Transverse colon (tissue), 4 donors: ENCODE measurements around the gene TTYH3. TPM values are rescaled to one million over a fixed set of nuclear protein-coding genes. Genes with fewer than 3 reads are reported as not detected.
"Not testable (repeated sequence)": the region's sequence is repeated elsewhere in the genome, so short reads cannot be mapped to it uniquely, and the experiment has no call there.

Source experiments
- DNase-seq: peaks from one replicate; pipeline ENCODE4 v3.0.0-alpha.2; 2019
- H3K27ac ChIP-seq, 4 donors: fragments of 200-600 bp; sonication (generic); 2 replicates each; pipeline ENCODE4 v1.5.1; 2016 to 2018; ENCODE audit warnings: inconsistent platforms in 4 of 4
- H3K27me3 ChIP-seq: fragments of 200-600 bp; sonication (generic); 2 replicates; pipeline ENCODE4 v1.5.1; 2017; ENCODE audit warnings: inconsistent platforms
- H3K36me3 ChIP-seq, 4 donors: fragments of 200-600 bp; sonication (generic); 2 replicates each; pipeline ENCODE4 v1.5.1; 2017 to 2019; ENCODE audit warnings: inconsistent platforms in 4 of 4
- H3K4me1 ChIP-seq, 4 donors: fragments of 200-600 bp; sonication (generic); 2 replicates each; pipeline ENCODE4 v1.5.1; 2017 to 2020; ENCODE audit warnings: inconsistent platforms in 4 of 4
- H3K4me3 ChIP-seq, 4 donors: fragments of 200-600 bp; sonication (generic); 1 replicate in 1 of 4; 2 replicates in 3 of 4; pipeline versions ENCODE4 v1.5.1 to v1.6.1; 2017 to 2019; ENCODE audit warnings: inconsistent platforms in 4 of 4
- H3K9me3 ChIP-seq, 2 donors: fragments of 200-600 bp; sonication (generic); 2 replicates each; pipeline ENCODE4 v1.5.1; 2017 to 2019; ENCODE audit warnings: inconsistent platforms in 2 of 2
- EP300 ChIP-seq: sonication (generic); formaldehyde crosslinking; IDR thresholded peaks from one replicate; pipeline ENCODE4 v1.6.1; 2017; ENCODE audit warnings: antibody characterized with exemption, low read depth
- POLR2A ChIP-seq: fragments of 450-650 bp; IDR thresholded peaks from one replicate; pipeline ENCODE4 v1.6.1; 2016; ENCODE audit warnings: antibody characterized with exemption, mild to moderate bottlenecking, moderate library complexity
- POLR2AphosphoS5 ChIP-seq, 3 donors: sonication (generic); formaldehyde crosslinking; IDR thresholded peaks; one replicate each; pipeline ENCODE4 v1.6.1; 2016; ENCODE audit warnings: antibody characterized with exemption in 3 of 3
- WGBS, 2 donors: methylation state at CpG; one replicate each; pipeline ENCODE4 v1.1.5; 2018; ENCODE audit warnings: low coverage in 1 of 2; 5-methylcytosine and 5-hydroxymethylcytosine counted together
- in situ Hi-C, 4 donors: fragments of 200-750 bp; cut with MboI; loops; one replicate each; pipeline versions ENCODE4 v1.15.0 to v1.15.1; 2017; ENCODE audit warnings: low sequenced_read_pairs in 3 of 4, low pct_ligation_motif_present in 1 of 4, low pct_unique_long_range_greater_than_20kb in 1 of 4
- intact Hi-C: fragments of 100-400 bp; cut with DNase I; formaldehyde crosslinking; loops from one replicate; pipeline ENCODE4 v1.15.1; 2023; ENCODE audit warnings: low total_unique reads
- total RNA-seq, 4 donors: library from RNA; depleted of rRNA; stranded (reverse); fragments of >200 nt; gene quantifications; one replicate each; pipeline ENCODE4 v1.1.0, GENCODE V29; 2016
- TF ChIP-seq, protein P1 (sequence below), 5 experiments: fragments of 200-600 bp in 3 of 5; fragments of 450-650 bp in 2 of 5; sonication (generic) in 3 of 5; IDR thresholded peaks; 1 replicate in 2 of 5; 2 replicates in 3 of 5; pipeline ENCODE4 v1.5.1; 2016 to 2017; ENCODE audit warnings: antibody characterized with exemption in 5 of 5, inconsistent platforms in 3 of 5, mild to moderate bottlenecking in 2 of 5, moderate library complexity in 1 of 5

The TTYH3 gene
- total RNA-seq, 4 donors from 2014 or later = 11.2 to 43.6 (median 23.0) TPM

DNA sequence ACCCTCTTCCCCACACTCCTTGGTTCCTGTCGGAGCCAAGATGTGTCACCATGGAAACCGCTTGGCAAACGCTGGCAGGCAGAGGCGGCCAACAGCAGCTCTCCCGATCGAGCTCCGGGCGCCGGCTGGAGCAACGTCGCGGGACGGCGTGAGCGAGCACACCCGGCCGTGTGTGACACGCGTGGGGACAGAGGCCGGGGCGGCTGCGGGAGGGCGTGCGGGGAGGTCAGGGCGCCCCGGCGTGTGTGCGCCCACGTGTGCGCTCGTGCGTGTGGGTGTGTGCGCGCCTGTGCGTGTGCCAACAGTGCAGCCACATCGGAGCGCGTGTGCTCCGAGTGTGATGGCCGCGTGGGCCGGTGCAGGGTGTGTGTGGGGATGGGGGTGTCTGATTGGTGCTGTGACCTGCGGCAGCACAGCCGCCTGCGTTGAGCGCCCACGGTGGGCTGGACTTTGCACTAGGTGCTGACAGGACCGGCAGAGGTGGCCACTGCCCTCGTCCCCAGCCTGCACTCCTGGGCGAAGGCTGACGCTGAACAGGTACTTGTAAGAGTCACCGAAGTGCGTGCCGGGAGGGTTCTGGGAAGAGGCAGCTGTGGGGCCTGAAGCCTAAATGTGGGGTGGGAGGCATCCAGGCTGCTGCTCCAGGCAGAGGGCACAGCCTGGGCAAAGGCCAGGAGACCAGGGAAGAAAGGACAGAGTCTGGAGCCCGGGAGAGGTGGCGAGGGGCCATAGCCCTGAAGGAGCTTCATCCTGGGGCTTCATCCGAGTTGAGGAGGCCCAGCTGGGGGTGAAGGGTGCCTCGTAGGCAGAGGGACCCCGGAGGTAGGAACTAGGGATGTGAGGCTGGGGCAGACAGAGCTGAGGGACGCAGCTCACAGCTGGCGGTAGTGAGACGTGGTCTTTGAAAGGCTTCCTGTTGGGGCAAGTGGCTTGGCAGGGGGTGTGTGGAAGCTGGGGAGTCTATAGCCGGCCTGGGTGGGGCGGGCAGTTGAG, 47.6 kb downstream of the TTYH3 start:
- TF ChIP-seq POLR2AphosphoS5 (IDR thresholded peaks at IDR 0.05) = peak in 1 of 3 donors; percentile 20
- H3K4me1 ChIP-seq, H3K27ac ChIP-seq, H3K9me3 ChIP-seq, intact Hi-C loops, H3K36me3 ChIP-seq, DNase-seq, H3K4me3 ChIP-seq: not testable (repeated sequence)
- in situ Hi-C loops = loop anchor here in 3 of 4 donors (25.0 kb wide), 2 partner anchors 192 to 217 kb away; partner anchors contain the start of gene GRIFIN (in 1 of the 3)
- H3K27me3 ChIP-seq = peaks cover 38% of the 10 kb centered on the region
- 59 to 68% methylated on average over 5 to 58 of the region's 64 CpGs for WGBS, 2 donors

DNA sequence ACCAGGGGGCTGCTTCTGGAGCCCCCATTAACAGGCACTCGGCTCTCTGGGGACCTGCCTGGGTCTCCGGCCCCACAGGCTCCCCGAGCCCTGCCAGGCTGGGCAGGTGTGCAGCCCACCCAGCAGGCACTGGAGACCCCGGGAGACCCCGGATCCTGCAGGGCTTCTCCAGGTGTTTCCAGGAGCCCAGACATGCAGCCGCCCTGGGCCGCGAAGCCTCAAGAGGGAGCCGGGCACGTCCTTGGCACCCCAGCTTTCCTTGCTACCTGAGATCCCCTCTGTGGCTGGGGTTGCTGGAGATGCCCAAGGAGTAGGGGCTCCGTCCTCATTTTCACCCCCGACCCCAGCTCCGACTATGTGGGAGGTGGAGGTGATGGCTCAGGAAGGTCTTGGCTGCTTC, 48.5 kb downstream of the TTYH3 start:
- Histone ChIP-seq H3K4me1 (peaks cover 0 to 6% (median 0%) of the 10 kb centered on the region in 4 donors), H3K9me3 (no peaks in the 10 kb centered on the region), H3K4me3 (no peak overlapping the region), H3K27ac (no peak overlapping the region), H3K27me3 (peaks cover 45% of the 10 kb centered on the region), H3K36me3 (no peaks in the 10 kb centered on the region)
- DNase-seq = no peak
- 84% methylated on average over 12 of the region's 13 CpGs; no CpG with 5 or more reads in 1 of the 2 donors for WGBS, 2 donors
- in situ Hi-C loops = loop anchor here in 3 of 4 donors (25.0 kb wide), 2 partner anchors 193 to 218 kb away; partner anchors contain the start of gene GRIFIN (in 1 of the 3)
- intact Hi-C loops = no loop called here
- TF ChIP-seq POLR2AphosphoS5 (IDR thresholded peaks at IDR 0.05) (no peak), POLR2A (no peak), EP300 (no peak)
- TF ChIP-seq, protein P1, sequence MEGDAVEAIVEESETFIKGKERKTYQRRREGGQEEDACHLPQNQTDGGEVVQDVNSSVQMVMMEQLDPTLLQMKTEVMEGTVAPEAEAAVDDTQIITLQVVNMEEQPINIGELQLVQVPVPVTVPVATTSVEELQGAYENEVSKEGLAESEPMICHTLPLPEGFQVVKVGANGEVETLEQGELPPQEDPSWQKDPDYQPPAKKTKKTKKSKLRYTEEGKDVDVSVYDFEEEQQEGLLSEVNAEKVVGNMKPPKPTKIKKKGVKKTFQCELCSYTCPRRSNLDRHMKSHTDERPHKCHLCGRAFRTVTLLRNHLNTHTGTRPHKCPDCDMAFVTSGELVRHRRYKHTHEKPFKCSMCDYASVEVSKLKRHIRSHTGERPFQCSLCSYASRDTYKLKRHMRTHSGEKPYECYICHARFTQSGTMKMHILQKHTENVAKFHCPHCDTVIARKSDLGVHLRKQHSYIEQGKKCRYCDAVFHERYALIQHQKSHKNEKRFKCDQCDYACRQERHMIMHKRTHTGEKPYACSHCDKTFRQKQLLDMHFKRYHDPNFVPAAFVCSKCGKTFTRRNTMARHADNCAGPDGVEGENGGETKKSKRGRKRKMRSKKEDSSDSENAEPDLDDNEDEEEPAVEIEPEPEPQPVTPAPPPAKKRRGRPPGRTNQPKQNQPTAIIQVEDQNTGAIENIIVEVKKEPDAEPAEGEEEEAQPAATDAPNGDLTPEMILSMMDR (IDR thresholded peaks at IDR 0.05) = no peak

DNA sequence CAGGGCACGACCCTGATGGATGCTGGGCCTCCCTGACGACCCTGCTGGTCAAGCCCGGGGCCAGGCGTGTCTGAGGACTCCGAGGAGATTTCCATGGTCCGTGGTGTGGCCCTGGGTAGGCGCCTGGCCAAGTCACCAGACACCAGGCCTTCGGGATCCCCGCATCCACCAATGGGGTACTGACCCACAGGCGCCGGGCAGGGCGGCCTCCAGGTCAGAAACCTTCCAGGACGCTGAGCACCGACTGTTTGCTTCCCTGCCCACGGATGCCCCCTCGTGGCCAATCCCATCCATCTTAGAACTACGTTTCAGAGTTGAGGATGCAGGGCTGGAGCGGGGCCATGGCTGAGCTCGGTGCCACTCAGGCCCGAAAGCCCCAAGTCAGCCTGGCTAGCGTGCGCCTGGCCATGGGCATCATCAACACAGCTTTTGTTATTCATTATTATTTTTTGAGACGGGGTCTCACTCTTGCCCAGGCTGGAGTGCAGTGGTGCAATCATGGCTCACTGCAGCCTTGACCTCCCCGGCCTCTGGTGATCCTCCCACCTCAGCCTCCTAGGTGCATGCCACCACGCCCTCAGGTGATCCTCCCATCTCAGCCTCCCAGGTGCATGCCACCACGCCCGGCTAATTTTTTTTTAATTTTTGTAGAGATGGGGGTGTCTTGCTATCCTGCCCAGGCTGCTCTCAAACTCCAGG, 49.2 kb downstream of the TTYH3 start:
- Histone ChIP-seq H3K27ac (no peak overlapping the region), H3K4me3 (no peak overlapping the region), H3K4me1 (peaks cover 0 to 6% (median 0%) of the 10 kb centered on the region in 4 donors), H3K27me3 (peaks cover 51% of the 10 kb centered on the region), H3K9me3 (no peaks in the 10 kb centered on the region), H3K36me3 (no peaks in the 10 kb centered on the region)
- DNase-seq = peak; percentile 85
- intact Hi-C loops (no loop called here), in situ Hi-C loops (loop anchor here in 3 of 4 donors (25.0 kb wide), 2 partner anchors 194 to 219 kb away; partner anchors contain the start of gene GRIFIN (in 1 of the 3))
- WGBS, 2 donors = 31% methylated on average over 11 of the region's 27 CpGs; no CpG with 5 or more reads in 1 of the 2 donors
- TF ChIP-seq, protein P1 (IDR thresholded peaks at IDR 0.05) = peak; percentile 59 to 77 (median 71)
- TF ChIP-seq POLR2A = no peak
- no peak for TF ChIP-seq POLR2AphosphoS5 (IDR thresholded peaks at IDR 0.05)

DNA sequence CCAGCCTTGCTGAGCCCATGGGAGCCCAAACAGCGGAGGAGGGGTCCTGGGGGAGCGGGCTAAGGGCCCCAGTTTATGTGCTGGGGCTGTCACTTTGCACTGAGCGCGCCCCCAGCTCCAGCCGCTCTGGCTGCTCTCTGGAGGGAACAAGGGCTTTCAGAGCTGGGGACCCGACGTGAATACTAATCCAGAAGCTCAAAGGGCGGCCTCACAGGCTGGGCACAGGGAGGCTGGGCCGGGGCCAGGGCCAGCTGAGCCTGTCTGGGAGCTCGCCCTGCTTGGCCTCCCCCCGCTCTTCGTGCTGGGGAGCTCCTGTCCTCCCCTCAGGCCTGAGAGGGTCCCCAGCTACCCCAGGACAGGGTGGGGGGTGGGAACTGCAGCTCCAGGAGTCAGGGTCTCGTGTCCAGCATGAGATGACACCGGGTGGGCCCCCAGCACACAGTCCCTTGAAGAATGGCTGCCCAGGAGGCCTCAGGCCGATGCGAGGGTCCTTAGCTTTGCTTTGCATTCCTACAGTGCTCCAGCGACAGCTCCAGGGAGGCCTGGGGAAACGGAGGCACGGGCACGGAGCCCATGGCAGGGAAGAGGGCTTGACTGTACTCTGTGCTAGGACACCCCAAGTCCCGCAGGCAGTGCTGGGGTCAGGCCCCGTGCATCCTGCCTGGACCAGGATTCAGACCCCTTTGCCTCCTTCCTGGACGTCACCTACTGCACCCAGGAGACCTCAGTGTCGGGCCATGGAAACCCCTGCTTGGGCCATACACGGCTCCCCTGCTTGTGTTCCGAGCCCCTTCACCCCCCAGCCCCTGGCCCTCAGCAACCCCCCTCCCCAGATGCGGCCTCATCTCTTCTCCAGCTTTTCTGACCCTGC, 50.4 kb downstream of the TTYH3 start:
- no peaks in the 10 kb centered on the region for H3K36me3 ChIP-seq
- H3K4me3 ChIP-seq = no peak overlapping the region
- H3K27ac ChIP-seq = no peak overlapping the region
- DNase-seq = no peak
- H3K9me3 ChIP-seq = no peaks in the 10 kb centered on the region
- in situ Hi-C loops = loop anchor here in 3 of 4 donors (25.0 kb wide), 2 partner anchors 195 to 220 kb away; partner anchors contain the start of gene GRIFIN (in 1 of the 3)
- intact Hi-C loops = no loop called here
- H3K4me1 ChIP-seq = peaks cover 0 to 6% (median under 1%) of the 10 kb centered on the region in 4 donors
- TF ChIP-seq POLR2A (no peak), POLR2AphosphoS5 (IDR thresholded peaks at IDR 0.05) (no peak), EP300 (no peak)
- TF ChIP-seq, protein P1 (IDR thresholded peaks at IDR 0.05) = no peak
- peaks cover 63% of the 10 kb centered on the region for H3K27me3 ChIP-seq
- 60 to 75% methylated on average over 2 to 26 of the region's 27 CpGs for WGBS, 2 donors
